ENCODE data around the gene OR51M1.

The OR51M1 gene

GRCh38 chr11:5390210-5390609, 6.6 kb downstream of the OR51M1 start:
- Histone ChIP-seq H3K9me3 (ENCODE audit: insufficient read depth, low read depth, low read length) (no peaks in the 10 kb centered on the region), H3K9ac (ENCODE audit: low read depth, low read length, poor library complexity, severe bottlenecking) (no peak overlapping the region), H3K27me3 (ENCODE audit: insufficient read depth, low read length, poor library complexity, severe bottlenecking) (no peaks in the 10 kb centered on the region), H4K20me1 (ENCODE audit: insufficient read depth, low read length, poor library complexity, severe bottlenecking) (no peaks in the 10 kb centered on the region), H3K36me3 (ENCODE audit: insufficient read depth, low read length) (no peaks in the 10 kb centered on the region), H3K4me3 (ENCODE audit: low read length, poor library complexity, severe bottlenecking) (no peak overlapping the region), H3K4me1 (ENCODE audit: insufficient read depth, low read length, poor library complexity, severe bottlenecking) (no peaks in the 10 kb centered on the region), H3K4me2 (ENCODE audit: low read depth, low read length, poor library complexity, severe bottlenecking) (no peak overlapping the region), H3K9me2 (replicated peaks; ENCODE audit: low read depth, low read length) (0 out of 2 replicates have a peak, but pooled peaks cover 3% of the 10 kb centered on the region), H2AFZ (ENCODE audit: low read length) (no peak overlapping the region), H3F3A (ENCODE audit: low read depth) (no peaks in the 10 kb centered on the region), H3K79me2 (ENCODE audit: insufficient read depth, low read length) (no peaks in the 10 kb centered on the region)
- TF ChIP-seq CTCF (conservative IDR thresholded peaks at IDR 0.05; ENCODE audit: low read length) (peak; percentile 24; the same call in 1 of the 2 replicates), EZH2phosphoT487 (IDR thresholded peaks at IDR 0.05; ENCODE audit: borderline replicate concordance) (no peak)

- H3K4me1 ChIP-seq (ENCODE audit: insufficient read depth, low read length, poor library complexity, severe bottlenecking): no peaks in the 10 kb centered on the region
- no peaks in the 10 kb centered on the region for H3K9me2 ChIP-seq (replicated peaks; ENCODE audit: low read depth, low read length)
- H4K20me1 ChIP-seq (ENCODE audit: insufficient read depth, low read length, poor library complexity, severe bottlenecking): no peaks in the 10 kb centered on the region
- no peak overlapping the region for H2AFZ ChIP-seq (ENCODE audit: low read length)
- H3K9me3 ChIP-seq (ENCODE audit: insufficient read depth, low read depth, low read length): no peaks in the 10 kb centered on the region
- no peaks in the 10 kb centered on the region for H3K27me3 ChIP-seq (ENCODE audit: insufficient read depth, low read length, poor library complexity, severe bottlenecking)
- H3K79me2 ChIP-seq (ENCODE audit: insufficient read depth, low read length): no peaks in the 10 kb centered on the region
- H3K4me3 ChIP-seq (ENCODE audit: low read length, poor library complexity, severe bottlenecking): no peak overlapping the region
- TF ChIP-seq CTCF (conservative IDR thresholded peaks at IDR 0.05; ENCODE audit: low read length) (no peak), EZH2phosphoT487 (IDR thresholded peaks at IDR 0.05; ENCODE audit: borderline replicate concordance) (no peak)
- H3K36me3 ChIP-seq (ENCODE audit: insufficient read depth, low read length): no peaks in the 10 kb centered on the region
- H3K4me2 ChIP-seq (ENCODE audit: low read depth, low read length, poor library complexity, severe bottlenecking): no peak overlapping the region
- no peaks in the 10 kb centered on the region for H3F3A ChIP-seq (ENCODE audit: low read depth)
- H3K9ac ChIP-seq (ENCODE audit: low read depth, low read length, poor library complexity, severe bottlenecking): no peak overlapping the region
Measured at GRCh38 chr11:5394091-5394490, 10.5 kb downstream of the OR51M1 start.

- H4K20me1 ChIP-seq (ENCODE audit: insufficient read depth, low read length, poor library complexity, severe bottlenecking): no peaks in the 10 kb centered on the region
- H3K79me2 ChIP-seq (ENCODE audit: insufficient read depth, low read length): no peaks in the 10 kb centered on the region
- H3K9ac ChIP-seq (ENCODE audit: low read depth, low read length, poor library complexity, severe bottlenecking): no peak overlapping the region
- H3K9me3 ChIP-seq (ENCODE audit: insufficient read depth, low read depth, low read length): no peaks in the 10 kb centered on the region; the same call in 1 of the 2 replicates
- no peaks in the 10 kb centered on the region for H3K36me3 ChIP-seq (ENCODE audit: insufficient read depth, low read length)
- no peak overlapping the region for H3K4me2 ChIP-seq (ENCODE audit: low read depth, low read length, poor library complexity, severe bottlenecking)
- TF ChIP-seq EZH2phosphoT487 (IDR thresholded peaks at IDR 0.05; ENCODE audit: borderline replicate concordance): no peak
- TF ChIP-seq CTCF (conservative IDR thresholded peaks at IDR 0.05; ENCODE audit: low read length): no peak
- no peak overlapping the region for H2AFZ ChIP-seq (ENCODE audit: low read length)
- H3K27me3 ChIP-seq (ENCODE audit: insufficient read depth, low read length, poor library complexity, severe bottlenecking): no peaks in the 10 kb centered on the region
- H3K4me3 ChIP-seq (ENCODE audit: low read length, poor library complexity, severe bottlenecking): no peak overlapping the region
- no peaks in the 10 kb centered on the region for H3K9me2 ChIP-seq (replicated peaks; ENCODE audit: low read depth, low read length)
- no peaks in the 10 kb centered on the region for H3K4me1 ChIP-seq (ENCODE audit: insufficient read depth, low read length, poor library complexity, severe bottlenecking)
- H3F3A ChIP-seq (ENCODE audit: low read depth): no peaks in the 10 kb centered on the region
Measured at GRCh38 chr11:5398936-5399335, 15.3 kb downstream of the OR51M1 start.

Data from Loucy (cell line).